ENCODE measurements around the gene TRRAP.
"Not testable (repeated sequence)": the region's sequence is repeated elsewhere in the genome, so short reads cannot be mapped to it uniquely, and the experiment has no call there.

TRRAP gene

GRCh38 chr7:98870807-98871491 is 7.4 kb upstream of the TRRAP start:
- H3K4me3 ChIP-seq (replicated peaks in 1 of 2; ENCODE audit: low read depth in 2 of 2, low read length in 2 of 2) = no peak overlapping the region
- TF ChIP-seq CTCF (IDR thresholded peaks at IDR 0.05; ENCODE audit: low read depth, low read length) = no peak
- DNase-seq (ENCODE audit: low read depth in 2 of 2) = no peak

GRCh38 chr7:98872328-98872924 is 5.9 kb upstream of the TRRAP start:
- H3K4me3 ChIP-seq (replicated peaks in 1 of 2; ENCODE audit: low read depth in 2 of 2, low read length in 2 of 2) = no peak overlapping the region
- TF ChIP-seq CTCF (IDR thresholded peaks at IDR 0.05; ENCODE audit: low read depth, low read length) = peak; percentile 24
- peak in 1 of 2 donors; percentile 36 for DNase-seq (ENCODE audit: low read depth in 2 of 2)

GRCh38 chr7:98873610-98874009 is 4.7 kb upstream of the TRRAP start:
- H3K4me3 ChIP-seq (replicated peaks in 1 of 2; ENCODE audit: low read depth in 2 of 2, low read length in 2 of 2); DNase-seq (ENCODE audit: low read depth in 2 of 2): not testable (repeated sequence)

- no peak for TF ChIP-seq CTCF (IDR thresholded peaks at IDR 0.05; ENCODE audit: low read depth, low read length)
- no peak overlapping the region for H3K4me3 ChIP-seq (replicated peaks in 1 of 2; ENCODE audit: low read depth in 2 of 2, low read length in 2 of 2)
- no peak for DNase-seq (ENCODE audit: low read depth in 2 of 2)
Observed at GRCh38 chr7:98874942-98875341, 3.4 kb upstream of the TRRAP start.

GRCh38 chr7:98875501-98875900 is 2.8 kb upstream of the TRRAP start:
- no peak overlapping the region for H3K4me3 ChIP-seq (replicated peaks in 1 of 2; ENCODE audit: low read depth in 2 of 2, low read length in 2 of 2)
- TF ChIP-seq CTCF (IDR thresholded peaks at IDR 0.05; ENCODE audit: low read depth, low read length) = no peak
- no peak for DNase-seq (ENCODE audit: low read depth in 2 of 2)

- no peak for TF ChIP-seq CTCF (IDR thresholded peaks at IDR 0.05; ENCODE audit: low read depth, low read length)
- no peak overlapping the region for H3K4me3 ChIP-seq (replicated peaks in 1 of 2; ENCODE audit: low read depth in 2 of 2, low read length in 2 of 2)
- DNase-seq (ENCODE audit: low read depth in 2 of 2) = no peak
Observed at GRCh38 chr7:98877146-98877545, 1.2 kb upstream of the TRRAP start.

GRCh38 chr7:98877692-98878364 is 504 bp upstream of the TRRAP start:
- DNase-seq (ENCODE audit: low read depth in 2 of 2) = no peak
- no peak for TF ChIP-seq CTCF (IDR thresholded peaks at IDR 0.05; ENCODE audit: low read depth, low read length)
- H3K4me3 ChIP-seq (replicated peaks in 1 of 2; ENCODE audit: low read depth in 2 of 2, low read length in 2 of 2) = peak overlapping the region; percentile 54 to 92

All from cardiac fibroblast (primary cell).